ENCODE results near the gene NNT.

GRCh38 chr5:43619911-43620310 lies 16.9 kb downstream of the NNT start:
- TF ChIP-seq TAF1 (IDR thresholded peaks at IDR 0.05; ENCODE audit: low read depth, low read length) (no peak), POLR2AphosphoS5 (IDR thresholded peaks at IDR 0.05; ENCODE audit: low read depth, low read length) (no peak), POLR2A (IDR thresholded peaks at IDR 0.05; ENCODE audit: low read depth, low read length) (no peak), PAX5 (IDR thresholded peaks at IDR 0.05; ENCODE audit: insufficient read depth, low read length, severe bottlenecking) (no peak), POU2F2 (IDR thresholded peaks at IDR 0.05; ENCODE audit: low read depth, low read length) (no peak)

Data from GM12891 (cell line).